Activated CD4-positive, alpha-beta T cell treated with anti-CD3 and anti-CD28 coated beads, Interleukin-10, Interleukin-2, amounts not matched to agents 100 ng/mL and 50 ng/mL, durations not matched to agents 16 hours and 8 hours (primary cell): Measurements from ENCODE around the gene CHST10.
"Not testable (repeated sequence)": the region's sequence is repeated elsewhere in the genome, so short reads cannot be mapped to it uniquely, and the experiment has no call there.

Experiments used
- DNase-seq: peaks from one replicate; pipeline ENCODE4 v3.0.0-alpha.2; 2020

CHST10 gene

GRCh38 chr2:100416935-100417710 is at the start of gene CHST10:
Gene CHST10 (minus strand): TSS chr2:100417668. CDS start chr2:100406675, 10,993 bp downstream.
- peak; percentile 61 for DNase-seq

GRCh38 chr2:100460904-100461530 is 43.5 kb upstream of the CHST10 start:
- DNase-seq: no peak

- DNase-seq: not testable (repeated sequence)
Observed at GRCh38 chr2:100456357-100456756, 38.9 kb upstream of the CHST10 start.

GRCh38 chr2:100453853-100454252 is 36.4 kb upstream of the CHST10 start:
- no peak for DNase-seq

- DNase-seq: no peak
Observed at GRCh38 chr2:100451734-100452133, 34.3 kb upstream of the CHST10 start.

- DNase-seq: no peak
Observed at GRCh38 chr2:100451092-100451491, 33.6 kb upstream of the CHST10 start.

GRCh38 chr2:100446696-100447095 is 29.2 kb upstream of the CHST10 start:
- DNase-seq: no peak

- DNase-seq: no peak
Observed at GRCh38 chr2:100437751-100438150, 20.3 kb upstream of the CHST10 start.

- DNase-seq: no peak
Observed at GRCh38 chr2:100429726-100430125, 12.3 kb upstream of the CHST10 start.

- DNase-seq: peak; percentile 54
Observed at GRCh38 chr2:100427627-100428258, 10.3 kb upstream of the CHST10 start.

GRCh38 chr2:100427111-100427510 is 9.6 kb upstream of the CHST10 start:
- no peak for DNase-seq

GRCh38 chr2:100426384-100426720 is 8.9 kb upstream of the CHST10 start:
- no peak for DNase-seq

- DNase-seq: no peak
Observed at GRCh38 chr2:100425573-100426383, 8.3 kb upstream of the CHST10 start.

- no peak for DNase-seq
Observed at GRCh38 chr2:100425107-100425506, 7.6 kb upstream of the CHST10 start.

GRCh38 chr2:100424277-100424875 is 6.9 kb upstream of the CHST10 start:
- DNase-seq: no peak

- no peak for DNase-seq
Observed at GRCh38 chr2:100423631-100424030, 6.2 kb upstream of the CHST10 start.

GRCh38 chr2:100422320-100423055 is 5.0 kb upstream of the CHST10 start:
- DNase-seq: no peak

GRCh38 chr2:100419915-100420314 is 2.4 kb upstream of the CHST10 start:
- no peak for DNase-seq

- no peak for DNase-seq
Observed at GRCh38 chr2:100418406-100418962, 1.0 kb upstream of the CHST10 start.

- DNase-seq: no peak
Observed at GRCh38 chr2:100417711-100418124, 250 bp upstream of the CHST10 start.

- DNase-seq: no peak
Observed at GRCh38 chr2:100416397-100416934, 1.0 kb downstream of the CHST10 start.
